ENCODE data around the gene CACNA2D3.

Gene CACNA2D3

DNA sequence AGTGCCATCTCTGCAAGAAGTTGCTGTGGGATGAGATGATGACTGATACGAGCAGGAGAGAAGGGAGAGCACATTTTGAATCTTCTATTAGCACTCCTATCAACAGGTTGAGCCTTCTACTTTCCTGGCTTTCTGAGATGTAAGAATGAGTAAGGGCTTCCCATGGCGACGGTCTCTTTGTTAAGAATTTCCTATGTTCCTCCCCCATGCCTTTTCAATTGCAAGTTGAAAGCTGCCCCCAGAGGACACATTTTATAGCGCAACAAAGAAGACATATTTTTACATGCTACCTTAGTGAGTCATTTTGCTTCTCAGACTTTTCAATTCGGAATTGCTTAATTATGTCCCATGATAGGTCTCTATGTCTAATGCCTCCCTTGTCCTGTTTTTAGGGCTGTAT lies 876.8 kb downstream of the CACNA2D3 start:
- DNase-seq: no peak

DNA sequence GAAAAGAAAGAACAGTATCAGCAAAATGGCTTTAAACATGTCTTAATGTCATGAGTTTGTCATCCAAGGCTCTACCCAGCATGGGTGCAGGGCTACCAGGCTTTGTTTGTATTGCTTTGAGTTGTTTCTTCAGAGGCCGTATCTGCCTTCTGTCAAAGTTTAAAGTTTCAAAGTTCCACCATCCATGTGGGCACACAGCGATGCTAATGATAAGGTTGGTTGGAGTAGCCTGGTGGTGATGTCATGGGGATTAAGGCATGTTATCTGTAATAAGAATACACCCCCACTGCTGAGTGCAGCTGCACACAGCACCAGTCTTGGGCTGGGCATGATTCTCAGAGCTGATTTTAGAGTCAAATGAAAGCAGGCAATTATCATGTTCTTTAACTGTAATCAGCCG lies 877.5 kb downstream of the CACNA2D3 start:
- no peak for DNase-seq

GRCh38 chr3:55000546-55000945 lies 878.2 kb downstream of the CACNA2D3 start:
- DNase-seq: no peak

DNA sequence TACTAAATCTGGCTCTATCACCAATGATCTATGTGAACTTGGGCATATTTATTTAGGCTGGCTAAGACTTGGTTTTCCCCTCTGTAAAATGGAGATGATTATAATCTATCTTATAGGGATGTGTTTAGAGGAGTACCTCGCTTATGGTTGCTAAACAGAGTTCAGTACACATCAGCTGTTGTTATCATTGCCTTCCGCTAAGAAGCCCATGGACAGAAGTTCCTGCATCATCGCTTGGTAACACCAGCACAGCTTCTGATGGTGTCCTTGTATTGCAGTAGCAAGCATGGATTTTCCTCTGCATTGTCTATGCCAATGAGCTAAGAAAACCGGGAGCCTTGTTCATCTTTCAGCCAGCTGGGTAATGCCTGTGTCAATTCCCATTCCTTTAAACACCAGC lies 878.6 kb downstream of the CACNA2D3 start:
- no peak for DNase-seq

DNA sequence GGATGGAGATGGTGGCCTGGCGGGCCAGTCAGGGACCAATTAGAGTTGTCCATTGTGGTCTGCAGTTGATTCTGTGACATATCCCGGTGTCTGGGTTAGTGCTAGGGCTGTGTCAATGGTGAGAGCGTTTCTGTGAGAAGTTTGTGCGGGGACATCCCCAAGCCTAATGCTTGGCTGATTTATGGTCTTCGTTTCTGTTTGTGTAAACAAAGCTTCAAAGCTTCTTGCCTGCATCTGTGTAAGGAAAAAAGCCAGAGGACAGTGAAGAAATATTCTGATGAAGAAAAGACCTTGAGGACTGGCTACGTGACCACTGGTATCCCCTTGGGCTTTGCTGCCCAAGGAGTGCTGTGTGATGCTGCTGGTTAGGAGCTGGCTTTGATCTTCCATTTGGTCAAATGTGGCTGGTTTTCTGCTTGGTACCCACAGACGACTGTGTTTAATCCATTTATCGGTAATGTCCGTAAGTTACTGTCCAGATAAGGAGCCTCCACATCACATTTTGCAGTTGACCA lies 880.1 kb downstream of the CACNA2D3 start:
- DNase-seq: no peak

DNA sequence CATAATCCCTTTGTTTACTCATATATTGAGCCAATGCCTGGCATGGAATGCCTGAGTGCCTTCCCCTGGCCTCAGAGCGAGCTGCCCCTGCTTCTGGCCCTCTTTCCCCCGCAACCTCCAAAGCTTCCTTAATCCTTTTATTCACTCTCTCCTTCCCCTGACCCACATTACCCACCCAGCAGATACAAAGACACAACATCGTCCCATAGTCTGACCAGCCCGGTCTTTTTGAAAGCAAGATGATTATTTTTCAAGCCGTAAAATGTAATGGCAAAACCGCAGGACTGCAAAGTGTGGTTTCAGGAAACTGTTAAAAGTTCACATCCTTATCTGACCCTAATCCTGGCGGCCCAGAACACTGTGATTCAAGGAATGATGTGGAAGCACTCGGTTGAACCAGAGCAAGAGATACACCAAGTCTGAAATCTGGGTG lies 883.9 kb downstream of the CACNA2D3 start:
- no peak for DNase-seq

DNA sequence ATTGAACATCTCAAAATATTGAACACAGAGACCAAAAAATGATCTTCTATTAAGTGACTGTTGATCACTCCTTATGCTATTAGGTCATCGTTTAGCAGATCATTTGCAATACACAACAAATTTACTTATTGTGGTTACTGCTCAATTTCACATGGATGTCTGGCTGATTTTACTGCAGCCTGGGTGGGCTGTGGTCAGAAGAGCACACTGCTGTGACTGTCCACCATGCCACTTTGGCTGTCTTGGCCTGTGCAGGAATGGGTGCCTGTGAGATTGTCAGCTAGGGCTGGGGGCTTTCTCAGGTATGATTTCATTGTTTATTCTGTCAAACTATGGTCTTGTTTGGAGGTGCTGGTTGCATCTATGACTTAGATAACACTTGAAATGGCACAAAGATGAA lies 885.6 kb downstream of the CACNA2D3 start:
- no peak for DNase-seq

DNA sequence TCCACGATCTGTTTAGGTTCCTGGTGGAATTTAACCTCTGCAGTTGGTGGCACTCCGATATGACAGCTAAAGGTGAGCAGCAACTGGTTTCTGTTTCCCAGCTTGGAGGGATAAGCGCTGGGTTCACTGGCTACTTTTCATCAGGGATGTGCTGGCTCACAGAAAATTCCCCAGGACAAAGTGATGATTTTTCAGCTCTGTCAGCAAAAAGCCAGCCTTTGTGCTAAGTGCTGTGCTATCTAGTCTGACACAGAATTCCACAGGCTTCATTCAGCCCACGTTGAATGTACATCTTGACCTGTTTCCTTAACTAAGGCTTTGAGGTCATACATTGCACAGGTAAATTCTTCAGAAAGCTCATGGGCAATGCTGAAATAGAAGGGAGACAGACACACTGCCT lies 887.0 kb downstream of the CACNA2D3 start:
- DNase-seq: no peak

- DNase-seq: no peak
Measured at GRCh38 chr3:55012091-55012490, 889.7 kb downstream of the CACNA2D3 start.

- no peak for DNase-seq
Measured at GRCh38 chr3:55013145-55013925, 891.0 kb downstream of the CACNA2D3 start.

DNA sequence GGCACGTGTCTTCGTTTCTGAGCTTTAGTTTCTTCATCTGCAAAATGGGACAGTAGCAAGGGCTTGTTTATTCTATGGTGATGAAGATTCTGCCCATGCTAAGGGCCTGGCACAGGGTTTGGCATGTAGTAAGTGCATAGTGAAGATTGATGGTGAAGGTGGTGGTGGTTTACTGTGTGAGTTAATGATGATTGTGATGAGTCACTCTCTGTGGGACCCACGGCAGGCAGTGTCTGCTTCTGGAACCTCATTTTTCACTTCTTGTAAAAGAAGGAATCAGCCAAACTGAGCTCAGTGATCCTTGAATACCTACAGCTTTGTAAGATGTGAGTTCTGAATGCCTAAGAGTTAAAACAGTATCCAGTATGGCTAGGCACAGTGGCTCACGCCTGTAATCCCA lies 891.7 kb downstream of the CACNA2D3 start:
- DNase-seq: no peak

DNA sequence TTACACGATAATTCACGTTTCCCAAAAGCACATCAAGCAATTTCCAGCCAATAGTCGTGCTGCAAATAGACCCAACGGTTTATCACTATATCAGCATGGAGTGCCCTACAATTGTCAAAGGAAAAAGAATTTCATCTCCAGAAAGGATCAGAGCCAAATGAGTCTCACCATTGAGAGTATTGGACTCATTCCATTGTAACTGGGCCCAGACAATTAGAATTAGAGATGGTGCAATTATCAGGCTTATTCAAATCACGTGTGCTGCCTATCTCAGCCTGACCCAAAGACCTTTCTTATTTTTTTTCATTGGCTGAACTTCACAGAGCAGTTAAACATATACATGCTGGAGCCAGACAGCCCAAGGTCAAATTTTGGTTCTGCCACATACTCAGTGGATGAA lies 892.6 kb downstream of the CACNA2D3 start:
- no peak for DNase-seq

GRCh38 chr3:55017876-55018275 lies 895.5 kb downstream of the CACNA2D3 start:
- DNase-seq: no peak

DNA sequence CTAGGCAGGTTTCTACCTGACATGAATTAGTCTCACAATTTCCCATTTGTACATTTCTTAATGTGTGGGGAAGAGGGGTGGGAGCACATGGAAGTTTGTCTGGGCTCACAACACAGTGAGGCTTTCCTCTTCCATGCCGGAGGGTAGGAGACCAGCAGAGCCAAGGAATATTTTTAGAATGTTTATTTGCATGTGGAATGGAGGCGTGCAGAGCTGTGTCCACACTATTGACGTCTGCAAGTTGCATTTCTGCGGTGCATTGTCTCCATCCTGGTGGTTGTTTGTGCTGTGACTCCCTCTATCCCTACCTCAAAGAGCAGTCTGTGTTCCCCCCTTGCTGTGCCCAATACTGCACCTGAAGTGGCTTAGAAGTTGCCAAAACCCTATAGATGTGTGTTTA lies 908.6 kb downstream of the CACNA2D3 start:
- DNase-seq: no peak

- no peak for DNase-seq
Measured at GRCh38 chr3:55036883-55037577, 914.7 kb downstream of the CACNA2D3 start.

GRCh38 chr3:55042591-55042990 lies 920.2 kb downstream of the CACNA2D3 start:
- DNase-seq: no peak

- DNase-seq: no peak
Measured at GRCh38 chr3:55044486-55044885, 922.1 kb downstream of the CACNA2D3 start.

- DNase-seq: no peak
Measured at GRCh38 chr3:55059027-55059629, 936.8 kb downstream of the CACNA2D3 start.

DNA sequence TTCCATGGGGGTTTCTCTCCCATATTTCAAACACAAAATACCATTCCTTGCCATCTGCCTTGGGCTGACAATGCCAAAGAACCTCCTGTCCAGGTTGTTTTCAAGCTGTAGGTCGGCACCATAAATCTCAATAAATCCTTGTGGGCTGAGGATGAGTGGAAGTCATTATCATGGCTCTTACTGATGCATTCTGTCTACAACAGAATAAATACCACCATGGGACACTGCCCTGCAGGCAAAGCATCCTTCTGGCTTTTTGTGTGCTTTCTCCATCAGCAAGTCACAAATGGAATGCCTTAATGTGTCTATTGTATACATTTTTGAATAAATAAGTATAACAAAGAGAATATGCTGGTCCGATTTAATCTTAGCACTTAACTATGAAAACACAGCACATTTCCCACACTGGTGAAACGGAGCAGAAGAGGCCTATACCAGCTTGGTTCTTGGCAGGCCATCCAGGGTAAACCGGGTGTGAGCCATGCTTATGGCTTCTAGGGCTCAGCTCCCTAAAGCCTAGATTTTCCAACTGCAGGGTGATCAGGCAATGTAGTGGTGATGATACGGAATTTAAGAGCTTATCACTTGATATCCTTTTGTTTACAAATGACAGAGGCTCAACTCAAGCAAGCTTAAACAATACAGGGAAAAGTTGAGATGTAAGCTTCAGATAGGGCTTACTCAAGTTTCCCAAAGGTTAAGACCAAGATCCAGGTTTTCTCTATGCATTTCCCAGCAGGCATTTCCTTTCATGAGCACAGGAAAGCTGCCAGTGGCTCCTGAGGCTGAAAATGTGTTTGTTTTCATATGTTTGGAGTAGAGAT lies 938.8 kb downstream of the CACNA2D3 start:
- DNase-seq: no peak

GRCh38 chr3:55061720-55062034 lies 939.3 kb downstream of the CACNA2D3 start:
- DNase-seq: no peak

DNA sequence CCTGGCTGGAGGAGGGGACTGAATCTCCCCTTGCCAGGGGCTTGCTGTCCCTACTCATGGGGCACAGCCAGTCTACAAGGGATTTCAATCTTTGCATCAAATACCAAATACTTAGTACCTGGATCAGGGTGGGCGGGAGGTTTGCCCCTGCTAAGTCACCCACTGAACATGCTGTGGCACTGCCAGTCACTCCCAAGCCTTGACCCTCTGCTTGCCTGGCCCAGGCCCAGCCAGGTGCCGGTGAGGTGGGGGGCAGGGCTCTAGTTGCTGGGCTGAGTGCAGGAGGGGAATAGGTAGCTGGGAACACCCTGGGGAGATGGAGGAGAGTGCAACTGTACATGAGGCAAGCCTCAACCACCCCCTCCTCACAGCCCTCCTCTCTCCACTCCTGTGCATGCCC lies 941.8 kb downstream of the CACNA2D3 start:
- no peak for DNase-seq

DNA sequence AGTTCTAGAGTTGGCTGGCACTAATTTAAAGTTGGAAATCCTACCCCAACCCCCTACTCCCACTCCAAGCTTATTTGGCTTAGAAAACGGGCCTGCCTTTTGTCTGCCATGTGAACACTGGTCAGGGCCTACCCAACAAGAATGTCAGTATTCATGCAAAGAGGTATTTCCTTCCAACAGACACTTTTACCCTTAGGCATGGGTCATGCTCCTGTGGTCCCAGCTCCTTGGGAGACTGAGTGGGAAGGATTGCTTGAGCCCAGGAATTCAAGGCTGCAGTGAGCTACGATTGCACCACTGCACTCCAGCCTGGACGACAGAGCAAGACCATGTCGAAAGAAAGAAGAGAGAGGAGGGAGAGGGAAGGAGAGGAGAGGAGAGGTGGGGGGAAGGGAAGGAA lies 943.0 kb downstream of the CACNA2D3 start:
- no peak for DNase-seq

GRCh38 chr3:55066551-55067047 lies 944.2 kb downstream of the CACNA2D3 start:
- DNase-seq: no peak

All from GF-D8 (cell line).